ENCODE results near the gene ITFG1.

DNA sequence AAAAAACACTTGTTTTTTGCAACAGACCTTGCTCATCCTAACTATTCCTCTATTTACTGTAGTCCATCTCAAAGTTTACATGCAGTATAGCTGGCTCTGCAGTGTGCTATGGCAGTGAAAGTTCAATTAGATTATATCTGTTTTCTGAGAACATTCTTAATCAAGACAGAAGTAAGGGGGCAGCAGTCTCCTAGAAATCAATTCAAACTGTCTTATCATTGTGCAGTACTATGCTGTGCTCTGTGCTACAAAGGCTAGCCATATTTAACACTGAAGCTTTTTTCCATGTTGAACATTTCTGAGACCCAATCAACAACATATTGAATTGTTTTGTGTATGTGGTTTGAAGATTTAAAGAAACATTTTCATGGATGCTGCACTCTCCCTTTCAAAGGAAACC, 328.6 kb downstream of the ITFG1 start:
- TF ChIP-seq, protein P1, sequence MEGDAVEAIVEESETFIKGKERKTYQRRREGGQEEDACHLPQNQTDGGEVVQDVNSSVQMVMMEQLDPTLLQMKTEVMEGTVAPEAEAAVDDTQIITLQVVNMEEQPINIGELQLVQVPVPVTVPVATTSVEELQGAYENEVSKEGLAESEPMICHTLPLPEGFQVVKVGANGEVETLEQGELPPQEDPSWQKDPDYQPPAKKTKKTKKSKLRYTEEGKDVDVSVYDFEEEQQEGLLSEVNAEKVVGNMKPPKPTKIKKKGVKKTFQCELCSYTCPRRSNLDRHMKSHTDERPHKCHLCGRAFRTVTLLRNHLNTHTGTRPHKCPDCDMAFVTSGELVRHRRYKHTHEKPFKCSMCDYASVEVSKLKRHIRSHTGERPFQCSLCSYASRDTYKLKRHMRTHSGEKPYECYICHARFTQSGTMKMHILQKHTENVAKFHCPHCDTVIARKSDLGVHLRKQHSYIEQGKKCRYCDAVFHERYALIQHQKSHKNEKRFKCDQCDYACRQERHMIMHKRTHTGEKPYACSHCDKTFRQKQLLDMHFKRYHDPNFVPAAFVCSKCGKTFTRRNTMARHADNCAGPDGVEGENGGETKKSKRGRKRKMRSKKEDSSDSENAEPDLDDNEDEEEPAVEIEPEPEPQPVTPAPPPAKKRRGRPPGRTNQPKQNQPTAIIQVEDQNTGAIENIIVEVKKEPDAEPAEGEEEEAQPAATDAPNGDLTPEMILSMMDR (IDR thresholded peaks at IDR 0.05) = no peak
- no peak for TF ChIP-seq POLR2AphosphoS5 (IDR thresholded peaks at IDR 0.05)
- no peak for TF ChIP-seq EP300 (IDR thresholded peaks at IDR 0.05)

Data from suprapubic skin (tissue), 4 donors.